KMS-11 (cell line): ENCODE results near the gene SMARCD3.

ENCODE experiments used
- H2AFZ ChIP-seq: fragments of 200-600 bp; sonication (generic); 2 replicates; pipeline ENCODE4 v1.6.1; 2016; ENCODE audit warnings: antibody characterized with exemption, mixed run types, low read depth
- H3K27ac ChIP-seq: fragments of 200-600 bp; sonication (generic); 2 replicates; pipeline ENCODE4 v1.6.1; 2016; ENCODE audit warnings: mild to moderate bottlenecking, mixed run types
- H3K27me3 ChIP-seq: fragments of 200-600 bp; sonication (generic); 2 replicates; pipeline ENCODE4 v1.6.1; 2017; ENCODE audit warnings: mild to moderate bottlenecking, low read depth, mixed run types, moderate library complexity; ENCODE audit not compliant: insufficient read depth
- H3K36me3 ChIP-seq: fragments of 200-600 bp; sonication (generic); 2 replicates; pipeline ENCODE4 v1.6.1; 2017; ENCODE audit warnings: mild to moderate bottlenecking, mixed run types; ENCODE audit not compliant: insufficient read depth
- H3K4me1 ChIP-seq: fragments of 200-600 bp; sonication (generic); 2 replicates; pipeline ENCODE4 v1.6.1; 2016; ENCODE audit warnings: mild to moderate bottlenecking, low read depth, mixed run types; ENCODE audit not compliant: poor library complexity, severe bottlenecking
- H3K4me2 ChIP-seq: fragments of 200-600 bp; sonication (generic); 2 replicates; pipeline ENCODE4 v1.7.0; 2016; ENCODE audit warnings: mild to moderate bottlenecking, mixed run types
- H3K4me3 ChIP-seq: fragments of 200-600 bp; sonication (generic); IDR thresholded peaks from 2 replicates; pipeline ENCODE4 v1.6.1; 2017; ENCODE audit warnings: low read depth, low read length, mixed read lengths; ENCODE audit not compliant: insufficient read depth
- H3K79me2 ChIP-seq: fragments of 200-600 bp; sonication (generic); 2 replicates; pipeline ENCODE4 v1.6.1; 2016; ENCODE audit warnings: low read depth, mixed run types; ENCODE audit not compliant: insufficient read depth
- H3K9ac ChIP-seq: fragments of 200-600 bp; sonication (generic); 2 replicates; pipeline ENCODE4 v1.6.1; 2016; ENCODE audit warnings: mild to moderate bottlenecking, mixed run types
- H4K20me1 ChIP-seq: fragments of 200-600 bp; sonication (generic); 2 replicates; pipeline ENCODE4 v1.6.1; 2016; ENCODE audit warnings: mild to moderate bottlenecking, mixed run types; ENCODE audit not compliant: insufficient read depth
- CTCF ChIP-seq: fragments of 200-600 bp; sonication (generic); conservative IDR thresholded peaks from 2 replicates; pipeline ENCODE4 v1.6.1; 2017; ENCODE audit warnings: low read depth, mild to moderate bottlenecking, antibody characterized with exemption, low read length, moderate library complexity, mixed read lengths

Gene SMARCD3

GRCh38 chr7:151256410-151257045 lies 8.0 kb upstream of the SMARCD3 start:
- Histone ChIP-seq H3K9ac (no peak overlapping the region), H3K4me2 (no peak overlapping the region), H3K4me3 (no peak overlapping the region), H4K20me1 (no peaks in the 10 kb centered on the region), H3K27ac (no peak overlapping the region), H3K4me1 (no peaks in the 10 kb centered on the region), H3K27me3 (peaks cover 97% of the 10 kb centered on the region), H2AFZ (no peak overlapping the region), H3K36me3 (no peaks in the 10 kb centered on the region), H3K79me2 (no peaks in the 10 kb centered on the region)
- TF ChIP-seq CTCF, result no peak

DNA sequence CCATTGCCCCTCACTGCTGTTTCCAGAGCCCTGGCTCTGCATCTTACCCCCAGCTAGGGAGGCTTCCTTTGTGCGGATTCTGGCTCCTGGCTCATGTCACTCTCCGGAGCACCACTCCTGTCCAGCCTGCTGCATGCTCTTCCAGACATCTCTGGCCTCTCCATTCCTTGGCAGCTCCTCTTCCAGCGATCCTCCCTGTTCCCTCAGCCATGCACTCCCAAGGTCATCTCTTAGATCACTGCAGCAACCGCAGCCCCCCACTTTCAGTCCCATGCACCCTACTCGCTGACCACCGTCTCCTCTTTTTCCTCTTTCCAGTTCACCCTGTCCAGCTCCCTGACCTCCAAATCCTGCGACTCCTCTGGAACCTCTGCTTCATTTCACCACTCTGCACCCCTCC lies 6.9 kb upstream of the SMARCD3 start:
- peaks cover 96% of the 10 kb centered on the region for H3K27me3 ChIP-seq
- H3K27ac ChIP-seq, result no peak overlapping the region
- H3K9ac ChIP-seq, result no peak overlapping the region
- no peaks in the 10 kb centered on the region for H3K36me3 ChIP-seq
- H4K20me1 ChIP-seq, result no peaks in the 10 kb centered on the region
- no peak overlapping the region for H3K4me3 ChIP-seq
- H3K4me2 ChIP-seq, result no peak overlapping the region
- peaks cover 4% of the 10 kb centered on the region for H3K4me1 ChIP-seq
- no peaks in the 10 kb centered on the region for H3K79me2 ChIP-seq
- TF ChIP-seq CTCF, result no peak
- no peak overlapping the region for H2AFZ ChIP-seq

GRCh38 chr7:151254851-151255250 lies 6.4 kb upstream of the SMARCD3 start:
- no peak overlapping the region for H2AFZ ChIP-seq
- H3K4me1 ChIP-seq, result peaks cover 4% of the 10 kb centered on the region
- no peaks in the 10 kb centered on the region for H3K79me2 ChIP-seq
- H3K27me3 ChIP-seq, result peaks cover 96% of the 10 kb centered on the region
- TF ChIP-seq CTCF, result no peak
- H3K4me3 ChIP-seq, result no peak overlapping the region
- no peak overlapping the region for H3K27ac ChIP-seq
- H3K4me2 ChIP-seq, result no peak overlapping the region
- H3K9ac ChIP-seq, result no peak overlapping the region
- H3K36me3 ChIP-seq, result no peaks in the 10 kb centered on the region
- H4K20me1 ChIP-seq, result no peaks in the 10 kb centered on the region

- Histone ChIP-seq H3K4me2 (no peak overlapping the region), H3K27ac (no peak overlapping the region), H3K36me3 (no peaks in the 10 kb centered on the region), H3K27me3 (peaks cover 96% of the 10 kb centered on the region), H3K9ac (no peak overlapping the region), H3K4me1 (peaks cover 4% of the 10 kb centered on the region), H4K20me1 (no peaks in the 10 kb centered on the region), H2AFZ (no peak overlapping the region), H3K4me3 (no peak overlapping the region), H3K79me2 (no peaks in the 10 kb centered on the region)
- TF ChIP-seq CTCF, result no peak
These were observed 5.8 kb upstream of the SMARCD3 start for GRCh38 chr7:151254316-151254715.
